GM12872 (cell line): ENCODE data around the gene NAT9.

Experiments used
- TF ChIP-seq, protein P1 (sequence below): IDR thresholded peaks from 3 replicates; pipeline ENCODE4 v1.5.1; 2011; ENCODE audit warnings: low read depth, mild to moderate bottlenecking, low read length, moderate library complexity; ENCODE audit not compliant: insufficient read depth

The NAT9 gene

DNA sequence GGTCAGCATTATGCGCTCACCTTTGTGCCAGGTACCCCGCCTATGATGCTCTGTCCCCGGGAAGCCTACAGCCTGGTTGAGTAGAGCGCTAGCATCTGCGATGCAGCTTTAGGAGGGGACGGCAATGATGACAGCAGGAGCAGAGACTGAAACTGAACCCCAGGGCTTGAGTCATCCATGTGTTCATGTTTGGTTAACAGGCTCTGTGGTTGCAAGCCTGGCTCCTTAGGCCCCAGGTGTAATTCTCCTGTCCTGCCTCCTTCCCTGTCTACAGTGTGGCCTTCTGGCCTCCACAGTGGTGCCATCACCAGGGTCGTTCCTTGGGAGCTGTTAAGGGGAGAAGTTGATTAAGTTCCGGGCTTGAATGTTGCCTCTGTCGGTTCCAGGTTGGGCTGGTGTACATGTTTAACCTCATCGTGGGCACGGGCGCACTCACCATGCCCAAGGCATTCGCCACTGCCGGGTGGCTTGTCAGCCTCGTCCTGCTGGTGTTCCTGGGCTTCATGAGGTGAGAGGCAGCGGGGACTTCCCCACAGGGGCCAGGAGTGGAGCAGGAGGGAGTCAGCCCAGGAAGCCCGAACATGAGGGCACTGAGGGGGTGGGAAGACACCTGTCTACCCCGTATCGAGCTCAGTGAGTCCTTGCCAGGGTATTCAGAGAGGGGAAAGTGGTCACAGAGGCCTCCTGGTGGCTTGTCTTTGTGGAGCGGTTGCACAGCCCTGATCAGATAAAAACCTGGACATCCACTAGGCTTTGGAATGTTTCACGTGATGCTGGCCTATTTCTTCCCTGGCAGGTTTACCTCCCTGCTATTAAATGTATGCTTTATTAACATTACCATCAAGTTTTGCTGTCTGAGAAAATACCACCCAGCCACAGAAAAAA, 9.2 kb upstream of the NAT9 start:
- TF ChIP-seq, protein P1, sequence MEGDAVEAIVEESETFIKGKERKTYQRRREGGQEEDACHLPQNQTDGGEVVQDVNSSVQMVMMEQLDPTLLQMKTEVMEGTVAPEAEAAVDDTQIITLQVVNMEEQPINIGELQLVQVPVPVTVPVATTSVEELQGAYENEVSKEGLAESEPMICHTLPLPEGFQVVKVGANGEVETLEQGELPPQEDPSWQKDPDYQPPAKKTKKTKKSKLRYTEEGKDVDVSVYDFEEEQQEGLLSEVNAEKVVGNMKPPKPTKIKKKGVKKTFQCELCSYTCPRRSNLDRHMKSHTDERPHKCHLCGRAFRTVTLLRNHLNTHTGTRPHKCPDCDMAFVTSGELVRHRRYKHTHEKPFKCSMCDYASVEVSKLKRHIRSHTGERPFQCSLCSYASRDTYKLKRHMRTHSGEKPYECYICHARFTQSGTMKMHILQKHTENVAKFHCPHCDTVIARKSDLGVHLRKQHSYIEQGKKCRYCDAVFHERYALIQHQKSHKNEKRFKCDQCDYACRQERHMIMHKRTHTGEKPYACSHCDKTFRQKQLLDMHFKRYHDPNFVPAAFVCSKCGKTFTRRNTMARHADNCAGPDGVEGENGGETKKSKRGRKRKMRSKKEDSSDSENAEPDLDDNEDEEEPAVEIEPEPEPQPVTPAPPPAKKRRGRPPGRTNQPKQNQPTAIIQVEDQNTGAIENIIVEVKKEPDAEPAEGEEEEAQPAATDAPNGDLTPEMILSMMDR, result 0 out of 3 replicates have a peak, but pooled peaks have one; percentile 9

- TF ChIP-seq, protein P1, result no peak
Measured at GRCh38 chr17:74784125-74784810, 8.1 kb upstream of the NAT9 start.

GRCh38 chr17:74782571-74782970, 6.4 kb upstream of the NAT9 start:
- TF ChIP-seq, protein P1, result no peak

- TF ChIP-seq, protein P1, result peak; percentile 69
Measured at GRCh38 chr17:74780443-74781238, 4.5 kb upstream of the NAT9 start.

DNA sequence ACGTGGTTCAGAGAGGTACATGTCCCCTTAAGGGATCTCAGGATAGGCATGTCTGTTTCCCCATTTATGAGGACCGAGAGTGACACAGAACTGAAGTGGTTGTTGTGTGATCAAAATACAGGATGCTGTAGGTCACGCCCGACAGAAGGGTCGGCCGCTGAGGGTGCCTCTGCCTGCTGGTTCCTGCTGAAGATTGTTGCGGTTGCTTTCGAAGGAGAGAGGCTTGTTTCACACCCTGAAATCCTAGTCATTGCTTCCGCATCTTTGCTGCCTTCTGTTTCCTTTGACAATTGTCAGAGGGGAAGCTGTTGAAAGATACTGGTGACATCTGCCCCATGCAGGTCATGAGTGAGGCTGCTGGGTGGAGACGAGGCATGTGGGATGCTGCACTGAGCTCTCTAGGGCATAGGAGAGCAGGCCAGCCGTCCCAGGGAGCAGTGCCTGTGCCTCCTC, 3.8 kb upstream of the NAT9 start:
- TF ChIP-seq, protein P1, result no peak

GRCh38 chr17:74779501-74779900, 3.4 kb upstream of the NAT9 start:
- TF ChIP-seq, protein P1, result no peak

DNA sequence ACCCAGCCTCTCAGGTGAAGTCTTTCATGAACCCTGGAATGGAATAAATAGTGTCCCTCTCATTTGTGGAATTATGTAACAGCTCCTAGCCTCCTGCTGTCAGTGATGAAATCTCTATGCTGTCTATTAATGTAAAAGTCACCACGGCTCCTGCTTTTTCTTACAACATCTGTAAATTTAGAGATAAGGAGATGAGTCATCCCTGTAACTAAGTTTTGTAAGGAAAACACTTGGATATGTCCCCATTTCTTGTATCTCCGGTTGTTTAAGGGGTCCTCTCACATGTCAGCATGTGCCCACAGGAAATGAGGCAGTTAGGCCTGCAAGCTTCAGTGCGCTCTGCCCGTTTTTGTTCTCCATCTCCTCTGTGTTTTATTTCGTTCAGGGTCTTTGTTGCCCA, 2.8 kb upstream of the NAT9 start:
- TF ChIP-seq, protein P1, result no peak
